ENCODE measurements around the gene ACSL6.

ACSL6 gene, protein sequence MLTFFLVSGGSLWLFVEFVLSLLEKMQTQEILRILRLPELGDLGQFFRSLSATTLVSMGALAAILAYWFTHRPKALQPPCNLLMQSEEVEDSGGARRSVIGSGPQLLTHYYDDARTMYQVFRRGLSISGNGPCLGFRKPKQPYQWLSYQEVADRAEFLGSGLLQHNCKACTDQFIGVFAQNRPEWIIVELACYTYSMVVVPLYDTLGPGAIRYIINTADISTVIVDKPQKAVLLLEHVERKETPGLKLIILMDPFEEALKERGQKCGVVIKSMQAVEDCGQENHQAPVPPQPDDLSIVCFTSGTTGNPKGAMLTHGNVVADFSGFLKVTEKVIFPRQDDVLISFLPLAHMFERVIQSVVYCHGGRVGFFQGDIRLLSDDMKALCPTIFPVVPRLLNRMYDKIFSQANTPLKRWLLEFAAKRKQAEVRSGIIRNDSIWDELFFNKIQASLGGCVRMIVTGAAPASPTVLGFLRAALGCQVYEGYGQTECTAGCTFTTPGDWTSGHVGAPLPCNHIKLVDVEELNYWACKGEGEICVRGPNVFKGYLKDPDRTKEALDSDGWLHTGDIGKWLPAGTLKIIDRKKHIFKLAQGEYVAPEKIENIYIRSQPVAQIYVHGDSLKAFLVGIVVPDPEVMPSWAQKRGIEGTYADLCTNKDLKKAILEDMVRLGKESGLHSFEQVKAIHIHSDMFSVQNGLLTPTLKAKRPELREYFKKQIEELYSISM

DNA sequence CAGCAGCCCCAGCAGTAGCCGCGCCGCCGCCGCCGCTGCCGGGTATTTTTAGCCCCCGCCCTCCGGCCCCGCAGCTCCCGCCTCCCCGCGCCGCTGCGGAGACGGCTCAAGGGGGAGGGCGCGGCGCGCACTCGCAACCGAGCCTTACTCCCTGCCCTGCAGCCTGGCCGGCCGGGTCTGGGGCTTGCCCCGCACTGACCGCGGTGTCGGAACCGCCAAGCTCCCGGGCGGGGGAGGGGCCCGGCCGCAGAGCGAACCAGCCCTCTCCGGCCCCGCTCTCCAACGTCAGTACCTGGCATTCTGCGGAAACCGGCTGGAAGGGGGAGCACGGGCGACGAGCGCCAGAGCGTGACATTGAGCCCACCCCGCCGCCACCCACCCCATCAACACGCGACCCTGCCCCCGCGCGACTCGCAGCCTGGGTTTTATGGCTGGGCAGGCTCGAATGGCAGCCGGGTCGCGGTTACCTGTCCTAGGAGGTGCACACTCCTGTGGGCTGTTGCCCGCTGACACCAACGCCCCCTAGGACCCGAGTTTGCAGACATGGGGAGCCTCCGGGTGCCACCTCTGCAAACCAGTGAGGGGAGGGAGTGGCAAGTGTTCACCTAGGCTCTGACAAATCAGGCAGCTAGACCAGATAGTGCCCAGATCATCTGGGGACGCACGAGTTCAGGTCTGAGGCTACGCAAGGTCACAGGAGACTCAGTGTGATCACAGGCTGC lies at the start of gene ACSL6:
Gene ACSL6 (minus strand): TSS at position 37 of the 722 bp plus-strand sequence. CDS start 105 bp downstream, outside the sequence.
- DNase-seq: no peak

DNA sequence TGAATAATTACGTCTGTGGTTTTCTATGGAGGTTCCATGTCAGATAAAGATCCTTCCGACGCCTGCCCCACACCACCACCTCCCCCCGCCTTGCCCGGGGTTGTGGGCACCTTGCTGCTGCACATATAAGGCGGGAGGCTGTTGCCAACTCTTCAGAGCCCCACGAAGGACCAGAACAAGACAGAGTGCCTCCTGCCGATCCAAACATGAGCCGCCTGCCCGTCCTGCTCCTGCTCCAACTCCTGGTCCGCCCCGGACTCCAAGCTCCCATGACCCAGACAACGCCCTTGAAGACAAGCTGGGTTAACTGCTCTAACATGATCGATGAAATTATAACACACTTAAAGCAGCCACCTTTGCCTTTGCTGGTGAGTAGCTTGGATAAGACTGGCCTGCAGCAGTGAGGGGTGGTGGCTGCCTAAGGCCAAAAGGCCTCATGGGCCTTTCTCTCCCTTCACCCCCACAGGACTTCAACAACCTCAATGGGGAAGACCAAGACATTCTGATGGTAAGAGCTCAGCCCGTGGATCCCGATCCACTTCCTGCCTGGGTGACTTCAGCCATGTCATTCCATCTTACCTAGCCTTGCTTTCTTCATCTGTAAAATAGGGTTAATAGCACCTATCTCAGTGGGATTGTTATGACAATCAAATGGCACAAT lies 49.2 kb upstream of the ACSL6 start, which contains the start of gene IL3:
Gene IL3 (plus strand): TSS at position 155 of the 661 bp plus-strand sequence. CDS start 52 bp downstream, at position 207.
- DNase-seq: no peak

DNA sequence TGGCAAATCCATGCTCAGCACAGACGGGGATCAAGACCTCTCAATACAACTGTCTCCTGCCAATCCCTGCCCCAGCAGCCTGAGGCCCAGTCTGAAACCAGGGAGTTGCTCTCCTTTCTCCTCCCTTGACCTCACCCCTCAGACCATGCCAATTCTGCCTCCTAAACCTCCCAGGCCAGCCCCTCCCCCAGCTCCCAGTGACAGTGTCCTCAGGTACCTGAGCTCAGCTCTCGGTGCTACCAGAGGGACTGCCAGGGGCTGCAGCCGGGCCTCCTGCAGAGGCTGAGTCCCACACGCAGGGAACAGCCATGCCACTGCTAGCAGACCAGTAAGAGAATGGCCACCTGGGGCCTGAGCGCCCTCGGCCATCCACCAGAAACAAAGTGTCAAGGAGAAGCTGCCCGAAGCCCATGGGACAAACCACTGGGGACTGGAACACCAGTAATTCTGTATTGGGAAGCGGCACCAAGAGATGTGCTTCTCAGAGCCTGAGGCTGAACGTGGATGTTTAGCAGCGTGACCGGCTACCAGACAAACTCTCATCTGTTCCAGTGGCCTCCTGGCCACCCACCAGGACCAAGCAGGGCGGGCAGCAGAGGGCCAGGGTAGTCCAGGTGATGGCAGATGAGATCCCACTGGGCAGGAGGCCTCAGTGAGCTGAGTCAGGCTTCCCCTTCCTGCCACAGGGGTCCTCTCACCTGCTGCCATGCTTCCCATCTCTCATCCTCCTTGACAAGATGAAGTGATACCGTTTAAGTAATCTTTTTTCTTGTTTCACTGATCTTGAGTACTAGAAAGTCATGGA lies 48.4 kb upstream of the ACSL6 start:
- no peak for DNase-seq

- no peak for DNase-seq
Observed at GRCh38 chr5:132059043-132059695, 47.7 kb upstream of the ACSL6 start.

DNA sequence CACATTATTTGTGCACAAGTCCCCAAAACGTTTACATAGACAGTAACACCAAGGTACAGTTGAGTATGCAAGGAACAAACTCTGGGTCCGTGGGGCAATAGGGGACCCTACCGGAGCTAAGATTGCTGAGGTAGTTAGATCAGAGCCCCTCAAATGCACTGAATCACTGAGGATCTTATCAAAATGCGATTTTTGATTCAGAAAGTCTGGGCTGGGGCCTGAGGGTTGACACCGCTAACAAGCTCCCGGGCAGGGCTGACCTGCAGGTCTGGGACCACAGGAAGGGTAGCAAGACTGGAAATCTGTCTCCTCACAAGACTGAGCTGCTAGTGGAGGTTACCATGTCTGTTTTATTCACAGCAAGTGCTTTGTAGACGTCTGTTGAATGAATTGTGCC lies 47.2 kb upstream of the ACSL6 start:
- no peak for DNase-seq

DNA sequence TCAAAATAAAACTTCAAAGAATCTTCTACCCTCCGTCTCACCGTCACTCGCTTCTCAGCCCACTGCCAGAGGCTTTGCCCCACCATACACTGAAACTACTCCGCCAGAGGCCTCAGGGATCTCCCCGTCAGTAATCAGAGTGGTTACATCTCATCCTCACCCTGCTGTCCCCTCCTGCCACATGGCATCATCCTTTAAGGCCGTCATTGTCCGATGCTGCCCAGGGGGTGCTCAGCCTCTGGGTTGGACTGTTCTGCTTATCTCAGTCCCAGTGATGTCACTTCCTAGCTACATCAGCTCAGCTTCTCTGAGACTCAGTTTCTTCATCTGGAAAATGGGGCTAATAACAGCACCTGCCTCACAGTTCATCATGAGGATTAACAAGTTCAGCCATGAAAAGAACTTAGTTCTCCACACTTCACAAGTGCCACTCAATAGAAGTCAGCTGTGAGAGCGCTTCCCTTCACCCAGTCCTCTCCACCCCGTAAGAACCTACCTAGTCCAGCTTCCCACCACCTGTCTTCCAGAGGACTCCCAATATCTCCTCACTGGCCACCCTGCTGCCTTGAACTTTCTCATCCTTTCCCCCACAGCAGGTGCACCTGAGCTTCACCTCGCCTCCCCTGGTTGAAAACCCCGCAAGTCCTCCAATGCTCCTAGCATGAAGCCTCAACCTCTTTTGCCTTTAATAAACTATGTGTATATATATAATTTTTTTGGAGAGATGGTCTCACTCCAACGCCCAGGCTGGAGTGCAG lies 46.2 kb upstream of the ACSL6 start:
- DNase-seq: no peak

GRCh38 chr5:132056610-132057497 lies 45.4 kb upstream of the ACSL6 start:
- DNase-seq: no peak

GRCh38 chr5:132055808-132056609 lies 44.6 kb upstream of the ACSL6 start:
- DNase-seq: no peak

- no peak for DNase-seq
Observed at GRCh38 chr5:132055441-132055807, 44.0 kb upstream of the ACSL6 start.

- DNase-seq: no peak
Observed at GRCh38 chr5:132054697-132055440, 43.4 kb upstream of the ACSL6 start.

DNA sequence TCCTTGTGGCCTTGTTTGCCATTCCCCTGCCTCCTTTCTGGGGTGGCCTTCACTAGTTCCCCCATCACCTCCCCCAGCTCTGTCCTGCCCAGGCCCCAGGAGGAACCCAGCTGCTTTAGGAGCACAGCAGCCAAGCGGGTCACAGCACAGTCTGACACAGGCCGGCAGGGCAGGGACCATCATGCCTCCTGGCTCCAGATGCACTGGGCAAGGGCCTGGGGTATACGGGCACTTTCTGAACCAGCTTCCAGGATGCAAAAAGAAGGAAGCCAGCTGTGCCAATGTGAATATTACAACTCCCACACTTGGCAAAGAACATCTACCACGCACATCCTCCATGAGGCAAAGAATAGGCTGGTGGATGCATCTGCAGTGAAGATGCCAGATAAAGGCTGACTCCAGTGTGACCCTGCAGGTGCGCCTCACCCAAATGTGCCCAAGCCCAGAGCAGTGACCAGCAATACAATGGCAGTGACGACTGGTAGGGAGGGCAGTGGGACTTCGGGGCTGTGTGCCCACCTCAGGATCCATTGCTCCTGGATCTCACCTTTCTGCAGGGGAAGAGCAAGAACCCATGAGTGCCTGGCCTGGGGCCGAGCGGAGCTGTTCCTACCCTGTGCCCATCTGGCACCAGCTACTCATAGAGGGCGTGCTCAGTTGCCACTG lies 42.7 kb upstream of the ACSL6 start:
- no peak for DNase-seq

DNA sequence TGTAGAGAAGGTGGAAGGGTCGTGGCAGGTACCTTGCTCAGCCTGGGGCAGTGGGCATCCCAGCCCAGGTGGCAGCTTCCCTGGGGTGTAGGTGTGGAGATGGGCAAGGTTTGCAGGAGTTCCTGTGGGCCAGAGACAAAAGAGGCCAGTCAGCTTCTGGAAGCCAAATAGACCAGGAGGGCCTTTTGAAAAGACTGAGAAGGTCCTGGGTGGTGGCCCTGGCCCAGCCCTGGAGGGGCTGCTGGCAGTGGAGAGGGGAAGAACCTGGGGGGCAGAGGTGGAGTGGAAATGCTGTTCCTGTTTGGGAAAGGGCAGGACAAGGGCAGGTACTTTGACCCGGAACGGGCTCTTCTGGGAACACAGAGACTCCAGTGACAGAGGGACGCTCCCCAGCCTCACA lies 42.0 kb upstream of the ACSL6 start:
- no peak for DNase-seq

- no peak for DNase-seq
Observed at GRCh38 chr5:132052520-132052919, 41.1 kb upstream of the ACSL6 start.

DNA sequence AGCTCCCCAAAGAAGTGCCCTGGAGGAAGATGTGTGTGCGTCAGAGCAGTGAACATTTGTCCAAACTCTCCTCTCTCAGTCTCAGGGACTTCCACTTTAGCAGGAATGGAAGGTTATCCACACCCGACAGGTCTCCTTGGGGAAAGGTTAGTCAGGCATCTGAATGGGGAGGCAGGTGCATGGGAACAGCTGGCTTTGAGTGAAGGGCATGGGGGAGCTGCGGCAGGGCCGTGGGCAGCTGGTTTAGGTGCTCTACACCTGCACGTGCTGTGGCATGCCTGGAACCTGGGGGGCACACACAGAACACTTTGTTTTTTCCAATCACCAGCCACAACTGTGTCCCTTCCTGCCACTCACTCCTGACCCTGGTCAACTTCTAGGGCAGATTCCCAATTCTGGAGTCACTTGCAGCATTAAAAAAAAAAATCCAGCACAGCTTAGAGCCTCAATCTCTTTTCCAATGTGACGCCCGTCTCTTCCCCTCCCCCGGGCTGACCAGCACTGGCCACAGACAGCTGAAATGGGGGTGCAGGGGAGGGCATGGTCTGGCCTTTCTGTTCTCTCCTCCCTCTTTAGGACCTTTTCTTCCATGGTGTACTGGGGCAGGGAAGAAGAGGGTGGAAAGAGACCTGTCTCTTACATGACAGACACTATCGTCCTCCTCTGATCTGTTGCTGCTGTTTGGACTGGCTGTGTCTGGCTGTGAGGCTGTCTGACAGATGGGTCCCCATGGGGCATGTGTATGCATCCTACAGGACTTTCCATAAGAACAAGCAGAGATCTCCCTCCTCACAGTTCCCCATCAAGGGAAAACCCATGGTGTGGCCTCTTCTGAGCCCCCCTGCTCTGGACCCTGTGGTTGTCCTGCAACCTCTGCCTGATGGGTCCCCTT lies 39.4 kb upstream of the ACSL6 start:
- DNase-seq: no peak

DNA sequence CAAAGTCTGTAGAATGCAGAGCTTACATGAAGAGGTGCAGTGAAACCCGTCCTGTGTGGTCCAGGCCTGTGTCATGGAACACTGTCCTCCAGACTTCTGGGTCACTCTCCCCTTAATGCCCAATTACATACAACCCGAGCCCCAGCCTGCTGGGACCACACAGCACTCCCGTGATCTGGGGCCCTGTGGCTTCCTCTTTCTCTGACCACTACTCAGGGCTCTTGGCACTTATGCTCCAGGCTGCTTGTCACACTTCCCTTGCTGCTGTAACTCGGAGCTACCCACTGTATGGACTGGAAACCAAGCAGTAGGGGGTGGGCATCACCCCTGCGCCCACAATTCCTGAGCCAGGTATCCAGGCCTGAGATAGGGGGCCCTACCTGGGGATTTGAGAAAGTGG lies 38.7 kb upstream of the ACSL6 start:
- DNase-seq: no peak

GRCh38 chr5:132049559-132049958 lies 38.1 kb upstream of the ACSL6 start:
- no peak for DNase-seq
